SK-N-SH (cell line): ENCODE results near the gene FGD2. TPM values are rescaled to one million over a fixed set of nuclear protein-coding genes. Genes with fewer than 3 reads are reported as not detected.

Source experiments
- CTCF ChIA-PET: fragments of 300-600, 350-600 bp; formaldehyde crosslinking; extraction: SDS; loops from one replicate; lab custom pipeline; 2021; lab: Yijun Ruan, JAX
- POLR2A ChIA-PET: fragments of 350-600 bp; sonication (Branson Sonifier 250); formaldehyde crosslinking; extraction: SDS; loops from one replicate; lab custom pipeline; 2020; ENCODE audit warnings: antibody characterized with exemption, inconsistent platforms; lab: Yijun Ruan, JAX
- DNase-seq: peaks from one replicate; pipeline ENCODE4 v3.0.0; 2012
- H2AFZ ChIP-seq: fragments of 200-600 bp; sonication (generic); 2 replicates; pipeline ENCODE4 v1.8.1; 2016; ENCODE audit warnings: antibody characterized with exemption, mild to moderate bottlenecking, low read depth
- H3F3A ChIP-seq: fragments of 200-600 bp; sonication (generic); replicated peaks from 2 replicates; pipeline ENCODE3; 2016; ENCODE audit warnings: antibody characterized with exemption, mild to moderate bottlenecking; ENCODE audit not compliant: insufficient read depth
- H3K27ac ChIP-seq, 2 experiments: fragments of 200-500 bp in 1 of 2; fragments of 200-600 bp in 1 of 2; sonication (Bioruptor generic) in 1 of 2; sonication (generic), shearing (Covaris generic) in 1 of 2; 2 replicates each; pipeline versions ENCODE4 v1.5.1 to v1.6.1; 2014 to 2016; ENCODE audit warnings: low read depth in 2 of 2, inconsistent platforms in 1 of 2, low read length in 1 of 2, mild to moderate bottlenecking in 1 of 2, mixed read lengths in 1 of 2
- H3K27me3 ChIP-seq: fragments of 200-600 bp; sonication (generic), shearing (Covaris generic); 2 replicates; pipeline ENCODE4 v1.6.1; 2016; ENCODE audit warnings: mixed run types; ENCODE audit not compliant: insufficient read depth
- H3K36me3 ChIP-seq, 2 experiments: fragments of 200-500 bp in 1 of 2; fragments of 200-600 bp in 1 of 2; sonication (Bioruptor generic) in 1 of 2; sonication (generic) in 1 of 2; replicated peaks in 1 of 2; 2 replicates each; pipeline versions ENCODE3 to v1.5.1; 2014 to 2016; ENCODE audit warnings: low read length in 1 of 2, mild to moderate bottlenecking in 1 of 2; ENCODE audit not compliant: insufficient read depth in 2 of 2, control insufficient read depth in 1 of 2
- H3K4me1 ChIP-seq, 2 experiments: fragments of 200-500 bp in 1 of 2; fragments of 200-600 bp in 1 of 2; sonication (Bioruptor generic) in 1 of 2; sonication (generic), shearing (Covaris generic) in 1 of 2; 2 replicates each; pipeline versions ENCODE4 v1.5.1 to v1.6.1; 2014 to 2016; ENCODE audit warnings: low read depth in 1 of 2, low read length in 1 of 2, mixed run types in 1 of 2; ENCODE audit not compliant: insufficient read depth in 2 of 2, control insufficient read depth in 1 of 2
- H3K4me2 ChIP-seq: fragments of 200-600 bp; sonication (generic), shearing (Covaris generic); 2 replicates; pipeline ENCODE4 v1.6.1; 2017; ENCODE audit warnings: mixed run types
- H3K4me3 ChIP-seq, 2 experiments: fragments of 200-500 bp in 1 of 2; fragments of 200-600 bp in 1 of 2; sonication (Bioruptor generic) in 1 of 2; sonication (generic), shearing (Covaris generic) in 1 of 2; 2 replicates each; pipeline versions ENCODE4 v1.5.1 to v1.8.1; 2014 to 2016; ENCODE audit warnings: low read depth in 2 of 2, inconsistent platforms in 1 of 2, low read length in 1 of 2, mild to moderate bottlenecking in 1 of 2, mixed read lengths in 1 of 2, moderate library complexity in 1 of 2
- H3K79me2 ChIP-seq: fragments of 200-600 bp; sonication (generic); 2 replicates; pipeline ENCODE4 v1.8.1; 2017; ENCODE audit warnings: mild to moderate bottlenecking; ENCODE audit not compliant: insufficient read depth
- H3K9ac ChIP-seq: fragments of 200-600 bp; sonication (generic); 2 replicates; pipeline ENCODE4 v1.6.1; 2017; ENCODE audit warnings: mixed run types
- H3K9me2 ChIP-seq: fragments of 200-600 bp; sonication (generic); 2 replicates; pipeline ENCODE4 v1.6.1; 2017; ENCODE audit warnings: mixed run types
- H3K9me3 ChIP-seq: fragments of 200-600 bp; sonication (generic); 2 replicates; pipeline ENCODE4 v1.6.1; 2017; ENCODE audit warnings: mixed run types, mild to moderate bottlenecking, moderate library complexity
- H4K20me1 ChIP-seq: fragments of 200-600 bp; sonication (generic); 2 replicates; pipeline ENCODE4 v1.6.1; 2017; ENCODE audit warnings: mild to moderate bottlenecking, mixed run types; ENCODE audit not compliant: insufficient read depth
- CHD2 ChIP-seq: fragments of 150-350 bp; IDR thresholded peaks from 2 replicates; pipeline ENCODE4 v1.6.1; 2018; ENCODE audit warnings: low read length; ENCODE audit not compliant: partially characterized antibody
- MXI1 ChIP-seq: IDR thresholded peaks from 2 replicates; pipeline ENCODE4 v1.6.1; 2012; ENCODE audit warnings: mild to moderate bottlenecking, low read depth, low read length, improper control_type of control experiment
- NRF1 ChIP-seq: IDR thresholded peaks from 2 replicates; pipeline ENCODE4 v1.6.1; 2012; ENCODE audit warnings: low read depth, mild to moderate bottlenecking, low read length
- POLR2AphosphoS5 ChIP-seq: IDR thresholded peaks from 2 replicates; pipeline ENCODE4 v1.6.1; 2012; ENCODE audit warnings: low read depth, low read length
- TCF12 ChIP-seq: IDR thresholded peaks from 2 replicates; pipeline ENCODE4 v1.4.0; 2012
- WGBS: methylation state at CpG from one replicate; pipeline ENCODE4 v1.1.6; 2017; ENCODE audit warnings: low lambda C conversion rate; 5-methylcytosine and 5-hydroxymethylcytosine counted together
- polyA plus RNA-seq, 3 experiments: library from polyadenylated mRNA; depleted of rRNA; stranded (reverse); fragments of >200 nt; gene quantifications; 2 replicates each; pipeline ENCODE4 v1.2.3, GENCODE V29; 2012
- TF ChIP-seq, protein P1 (sequence below): IDR thresholded peaks from 2 replicates; pipeline ENCODE4 v1.6.1; 2012; ENCODE audit warnings: mild to moderate bottlenecking, low read depth, low read length, moderate library complexity
- TF ChIP-seq, protein P2 (sequence below): fragments of 150-350 bp; IDR thresholded peaks from 2 replicates; pipeline ENCODE4 v1.6.1; 2016; ENCODE audit warnings: mild to moderate bottlenecking, low read depth, low read length
- TF ChIP-seq, protein P3 (sequence below): IDR thresholded peaks from 2 replicates; pipeline ENCODE4 v1.4.0; 2012; ENCODE audit warnings: low read depth, borderline replicate concordance

Gene FGD2
- polyA plus RNA-seq, 1 of the 3 experiments (the other 2 are of a cell fraction) = not detected

DNA sequence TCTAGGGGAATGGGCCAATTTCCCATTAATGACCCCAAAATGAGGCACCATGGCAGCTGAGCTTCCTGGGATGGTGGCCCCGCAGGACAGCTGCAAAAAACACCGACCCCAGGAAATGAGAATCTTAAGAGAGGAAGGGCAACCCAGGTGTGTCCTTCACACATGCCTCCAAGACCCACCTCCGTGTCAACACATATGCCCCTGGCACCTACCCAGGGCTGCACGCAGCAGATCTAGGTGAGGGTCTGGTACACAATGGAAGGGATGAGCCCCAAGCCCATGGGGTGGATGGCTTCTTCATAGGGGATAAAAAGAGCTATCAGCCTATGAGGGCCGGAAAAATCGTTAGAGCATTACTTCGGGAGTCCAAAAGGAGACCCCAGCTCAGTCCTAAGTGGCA lies 28.9 kb upstream of the FGD2 start:
- Histone ChIP-seq H3K27me3 (no peaks in the 10 kb centered on the region), H3K9me2 (no peaks in the 10 kb centered on the region), H3K36me3 (peaks cover 51 to 71% of the 10 kb centered on the region in 2 experiments), H4K20me1 (peaks cover 49% of the 10 kb centered on the region), H3K79me2 (peaks cover 28% of the 10 kb centered on the region), H3F3A (no peaks in the 10 kb centered on the region), H3K9ac (no peak overlapping the region), H3K9me3 (no peaks in the 10 kb centered on the region), H3K4me1 (peaks cover 3 to 4% of the 10 kb centered on the region in 2 experiments; a peak in 1 of 4 replicates), H3K4me3 (no peak overlapping the region), H3K4me2 (no peak overlapping the region), H3K27ac (no peak overlapping the region), H2AFZ (no peak overlapping the region)
- CTCF ChIA-PET = interaction anchor here (1.8 to 7.7 kb wide), 3 partner anchors 42 to 210 kb away, joined by 5 to 46 read pairs (median 8); partner anchors contain the start of gene C6orf89
- WGBS = 94% methylated on average over 7 of the region's 7 CpGs
- POLR2A ChIA-PET = no interaction called here
- TF ChIP-seq, protein P1, sequence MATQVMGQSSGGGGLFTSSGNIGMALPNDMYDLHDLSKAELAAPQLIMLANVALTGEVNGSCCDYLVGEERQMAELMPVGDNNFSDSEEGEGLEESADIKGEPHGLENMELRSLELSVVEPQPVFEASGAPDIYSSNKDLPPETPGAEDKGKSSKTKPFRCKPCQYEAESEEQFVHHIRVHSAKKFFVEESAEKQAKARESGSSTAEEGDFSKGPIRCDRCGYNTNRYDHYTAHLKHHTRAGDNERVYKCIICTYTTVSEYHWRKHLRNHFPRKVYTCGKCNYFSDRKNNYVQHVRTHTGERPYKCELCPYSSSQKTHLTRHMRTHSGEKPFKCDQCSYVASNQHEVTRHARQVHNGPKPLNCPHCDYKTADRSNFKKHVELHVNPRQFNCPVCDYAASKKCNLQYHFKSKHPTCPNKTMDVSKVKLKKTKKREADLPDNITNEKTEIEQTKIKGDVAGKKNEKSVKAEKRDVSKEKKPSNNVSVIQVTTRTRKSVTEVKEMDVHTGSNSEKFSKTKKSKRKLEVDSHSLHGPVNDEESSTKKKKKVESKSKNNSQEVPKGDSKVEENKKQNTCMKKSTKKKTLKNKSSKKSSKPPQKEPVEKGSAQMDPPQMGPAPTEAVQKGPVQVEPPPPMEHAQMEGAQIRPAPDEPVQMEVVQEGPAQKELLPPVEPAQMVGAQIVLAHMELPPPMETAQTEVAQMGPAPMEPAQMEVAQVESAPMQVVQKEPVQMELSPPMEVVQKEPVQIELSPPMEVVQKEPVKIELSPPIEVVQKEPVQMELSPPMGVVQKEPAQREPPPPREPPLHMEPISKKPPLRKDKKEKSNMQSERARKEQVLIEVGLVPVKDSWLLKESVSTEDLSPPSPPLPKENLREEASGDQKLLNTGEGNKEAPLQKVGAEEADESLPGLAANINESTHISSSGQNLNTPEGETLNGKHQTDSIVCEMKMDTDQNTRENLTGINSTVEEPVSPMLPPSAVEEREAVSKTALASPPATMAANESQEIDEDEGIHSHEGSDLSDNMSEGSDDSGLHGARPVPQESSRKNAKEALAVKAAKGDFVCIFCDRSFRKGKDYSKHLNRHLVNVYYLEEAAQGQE = no peak
- no peak for TF ChIP-seq CHD2
- TF ChIP-seq, protein P2, sequence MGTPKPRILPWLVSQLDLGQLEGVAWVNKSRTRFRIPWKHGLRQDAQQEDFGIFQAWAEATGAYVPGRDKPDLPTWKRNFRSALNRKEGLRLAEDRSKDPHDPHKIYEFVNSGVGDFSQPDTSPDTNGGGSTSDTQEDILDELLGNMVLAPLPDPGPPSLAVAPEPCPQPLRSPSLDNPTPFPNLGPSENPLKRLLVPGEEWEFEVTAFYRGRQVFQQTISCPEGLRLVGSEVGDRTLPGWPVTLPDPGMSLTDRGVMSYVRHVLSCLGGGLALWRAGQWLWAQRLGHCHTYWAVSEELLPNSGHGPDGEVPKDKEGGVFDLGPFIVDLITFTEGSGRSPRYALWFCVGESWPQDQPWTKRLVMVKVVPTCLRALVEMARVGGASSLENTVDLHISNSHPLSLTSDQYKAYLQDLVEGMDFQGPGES = no peak
- TF ChIP-seq MXI1 = no peak
- TF ChIP-seq, protein P3, sequence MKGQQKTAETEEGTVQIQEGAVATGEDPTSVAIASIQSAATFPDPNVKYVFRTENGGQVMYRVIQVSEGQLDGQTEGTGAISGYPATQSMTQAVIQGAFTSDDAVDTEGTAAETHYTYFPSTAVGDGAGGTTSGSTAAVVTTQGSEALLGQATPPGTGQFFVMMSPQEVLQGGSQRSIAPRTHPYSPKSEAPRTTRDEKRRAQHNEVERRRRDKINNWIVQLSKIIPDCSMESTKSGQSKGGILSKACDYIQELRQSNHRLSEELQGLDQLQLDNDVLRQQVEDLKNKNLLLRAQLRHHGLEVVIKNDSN = no peak
- no peak for TF ChIP-seq NRF1
- TF ChIP-seq POLR2AphosphoS5 = no peak
- no peak for DNase-seq

DNA sequence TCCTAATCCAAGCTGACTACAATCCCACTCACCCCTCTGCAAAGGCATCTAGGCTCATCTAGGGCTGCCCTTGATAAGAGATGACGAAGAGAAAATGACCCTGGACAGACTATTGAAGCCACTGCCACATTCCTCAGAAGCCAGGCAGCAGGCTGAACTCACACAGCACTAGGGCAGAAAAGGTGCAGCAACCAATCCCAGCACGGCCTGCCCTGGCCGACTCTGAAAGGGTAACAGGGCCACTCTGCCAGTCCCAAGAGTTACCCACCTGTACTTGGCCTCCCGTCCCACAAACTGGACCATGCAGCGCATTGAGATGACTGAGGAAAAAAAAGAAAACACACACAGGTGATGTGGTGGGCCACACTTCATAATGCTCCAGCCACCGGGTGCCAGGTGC lies 28.5 kb upstream of the FGD2 start:
- ChIA-PET CTCF (interaction anchor here (1.8 to 7.7 kb wide), 3 partner anchors 42 to 211 kb away, joined by 5 to 46 read pairs (median 8); partner anchors contain the start of gene C6orf89), POLR2A (no interaction called here)
- Histone ChIP-seq H3K9me2 (no peaks in the 10 kb centered on the region), H3K9ac (no peak overlapping the region), H3F3A (no peaks in the 10 kb centered on the region), H3K9me3 (no peaks in the 10 kb centered on the region), H3K4me3 (no peak overlapping the region), H3K36me3 (peaks cover 51 to 66% of the 10 kb centered on the region in 2 experiments), H3K4me1 (peaks cover 3 to 4% of the 10 kb centered on the region in 2 experiments; a peak in 1 of 4 replicates), H2AFZ (no peak overlapping the region), H3K4me2 (no peak overlapping the region), H3K79me2 (peaks cover 32% of the 10 kb centered on the region), H4K20me1 (peaks cover 53% of the 10 kb centered on the region), H3K27ac (no peak overlapping the region), H3K27me3 (no peaks in the 10 kb centered on the region)
- no peak for DNase-seq
- WGBS = 96% methylated on average over 6 of the region's 6 CpGs
- no peak for TF ChIP-seq TCF12
- TF ChIP-seq CHD2 = no peak
- TF ChIP-seq, protein P1 = no peak
